Osteoblast (primary cell): ENCODE measurements around the gene CRYBA1. TPM values are rescaled to one million over a fixed set of nuclear protein-coding genes. Genes with fewer than 3 reads are reported as not detected.

Source experiments
- DNase-seq: peaks from one replicate; pipeline ENCODE4 v3.0.0; 2011; ENCODE audit warnings: low spot score, mixed read lengths; ENCODE audit not compliant: insufficient read length; ENCODE audit errors: missing footprints
- H2AFZ ChIP-seq: 2 replicates; pipeline ENCODE4 v1.6.0; 2011; ENCODE audit warnings: mild to moderate bottlenecking, low read length
- H3K27ac ChIP-seq: 2 replicates; pipeline ENCODE4 v1.5.1; 2011; ENCODE audit warnings: mild to moderate bottlenecking, low read depth, low read length, moderate library complexity
- H3K27me3 ChIP-seq: 2 replicates; pipeline ENCODE4 v1.6.0; 2012; ENCODE audit warnings: mild to moderate bottlenecking, control low read depth, inconsistent platforms, low read length, moderate library complexity; ENCODE audit not compliant: insufficient read depth
- H3K36me3 ChIP-seq: 2 replicates; pipeline ENCODE4 v1.5.1; 2011; ENCODE audit warnings: mild to moderate bottlenecking, low read length, control low read depth, moderate library complexity; ENCODE audit not compliant: insufficient read depth
- H3K4me1 ChIP-seq: 2 replicates; pipeline ENCODE4 v1.5.1; 2011; ENCODE audit warnings: mild to moderate bottlenecking, low read length, control low read depth, moderate library complexity; ENCODE audit not compliant: insufficient read depth
- H3K4me2 ChIP-seq: 2 replicates; pipeline ENCODE4 v1.6.0; 2011; ENCODE audit warnings: mild to moderate bottlenecking, low read length; ENCODE audit not compliant: insufficient read depth
- H3K4me3 ChIP-seq: fragments of 200-600 bp; sonication (generic); 3 replicates; pipeline ENCODE4 v1.5.1; 2012; ENCODE audit warnings: mild to moderate bottlenecking, low read length, inconsistent platforms; ENCODE audit not compliant: insufficient read depth
- H3K79me2 ChIP-seq: 2 replicates; pipeline ENCODE4 v1.6.0; 2012; ENCODE audit warnings: mild to moderate bottlenecking, low read length, control low read depth, inconsistent platforms; ENCODE audit not compliant: insufficient read depth
- H3K9me3 ChIP-seq: 2 replicates; pipeline ENCODE4 v1.5.1; 2011; ENCODE audit warnings: low read depth, low read length, control low read depth
- H4K20me1 ChIP-seq: 2 replicates; pipeline ENCODE4 v1.6.0; 2012; ENCODE audit warnings: mild to moderate bottlenecking, low read length, control low read depth; ENCODE audit not compliant: insufficient read depth
- CTCF ChIP-seq: IDR thresholded peaks from 2 replicates; pipeline ENCODE4 v1.5.1; 2011; ENCODE audit warnings: mild to moderate bottlenecking, low read depth, low read length, moderate library complexity; ENCODE audit errors: extremely low read depth
- total RNA-seq: library from RNA; depleted of rRNA; stranded (reverse); fragments of >200 nt; gene quantifications from 2 replicates; pipeline ENCODE4 v1.2.3, GENCODE V29; 2012

CRYBA1 gene
- total RNA-seq, 1 donor, result not detected

GRCh38 chr17:29240968-29241963 lies 5.4 kb upstream of the CRYBA1 start:
- no peaks in the 10 kb centered on the region for H4K20me1 ChIP-seq
- no peaks in the 10 kb centered on the region for H3K79me2 ChIP-seq
- H3K27ac ChIP-seq, result peak overlapping the region; percentile 46
- no peak overlapping the region for H3K4me3 ChIP-seq
- no peak for TF ChIP-seq CTCF
- H2AFZ ChIP-seq, result peak overlapping the region; percentile 64
- no peaks in the 10 kb centered on the region for H3K9me3 ChIP-seq
- no peaks in the 10 kb centered on the region for H3K36me3 ChIP-seq
- peaks cover 43% of the 10 kb centered on the region for H3K4me1 ChIP-seq
- H3K27me3 ChIP-seq, result no peaks in the 10 kb centered on the region
- peak; percentile 95 for DNase-seq
- H3K4me2 ChIP-seq, result peak overlapping the region; percentile 42

- H3K27me3 ChIP-seq, result no peaks in the 10 kb centered on the region
- no peak overlapping the region for H3K4me2 ChIP-seq
- DNase-seq, result no peak
- H3K9me3 ChIP-seq, result no peaks in the 10 kb centered on the region
- no peaks in the 10 kb centered on the region for H3K79me2 ChIP-seq
- peak overlapping the region; percentile 46 for H3K27ac ChIP-seq
- H3K4me3 ChIP-seq, result no peak overlapping the region
- TF ChIP-seq CTCF, result no peak
- H3K4me1 ChIP-seq, result peaks cover 43% of the 10 kb centered on the region
- H4K20me1 ChIP-seq, result no peaks in the 10 kb centered on the region
- no peaks in the 10 kb centered on the region for H3K36me3 ChIP-seq
- H2AFZ ChIP-seq, result no peak overlapping the region
These were observed 4.6 kb upstream of the CRYBA1 start for GRCh38 chr17:29242051-29242450.

GRCh38 chr17:29242790-29243189 lies 3.9 kb upstream of the CRYBA1 start:
- Histone ChIP-seq H3K27me3 (no peaks in the 10 kb centered on the region), H4K20me1 (no peaks in the 10 kb centered on the region), H3K4me3 (no peak overlapping the region), H3K4me1 (peaks cover 37% of the 10 kb centered on the region), H2AFZ (no peak overlapping the region), H3K9me3 (no peaks in the 10 kb centered on the region), H3K79me2 (no peaks in the 10 kb centered on the region), H3K36me3 (no peaks in the 10 kb centered on the region), H3K27ac (no peak overlapping the region), H3K4me2 (no peak overlapping the region)
- TF ChIP-seq CTCF, result no peak
- no peak for DNase-seq

DNA sequence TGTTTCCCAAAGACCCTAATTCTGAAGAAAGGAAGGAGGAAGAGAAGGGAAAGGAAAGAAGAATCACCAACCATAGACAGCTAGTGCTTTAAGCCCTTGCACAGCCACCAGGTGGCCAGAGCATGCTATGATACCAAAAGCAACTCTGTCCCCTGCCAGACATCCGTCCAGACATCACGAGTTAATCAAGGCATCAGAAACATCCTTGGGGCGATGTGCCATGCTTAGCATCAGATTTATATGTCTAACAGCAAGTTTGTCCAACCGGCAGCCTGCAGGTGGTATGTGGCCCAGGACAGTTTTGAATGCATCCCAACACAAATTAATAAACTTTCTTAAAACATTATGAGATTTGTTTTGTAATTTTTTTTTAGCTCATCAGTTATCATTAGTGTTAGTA lies 2.9 kb upstream of the CRYBA1 start:
- no peak overlapping the region for H2AFZ ChIP-seq
- H3K27me3 ChIP-seq, result no peaks in the 10 kb centered on the region

More for the DNA sequence above, 2.9 kb upstream of the CRYBA1 start:
- no peaks in the 10 kb centered on the region for H3K79me2 ChIP-seq
- no peak overlapping the region for H3K27ac ChIP-seq
- H3K9me3 ChIP-seq, result no peaks in the 10 kb centered on the region
- H4K20me1 ChIP-seq, result no peaks in the 10 kb centered on the region
- peaks cover 28% of the 10 kb centered on the region for H3K4me1 ChIP-seq
- TF ChIP-seq CTCF, result peak; percentile 62
- H3K4me2 ChIP-seq, result no peak overlapping the region
- peak; percentile 75 for DNase-seq
- no peaks in the 10 kb centered on the region for H3K36me3 ChIP-seq
- H3K4me3 ChIP-seq, result no peak overlapping the region
